Memory B cell (primary cell): ENCODE results near the gene FAM114A2.

Source experiments
- ATAC-seq: fragments of 150-1000 bp; cut with Tn5 transposase; 2 replicates; pipeline ENCODE4 v1.10.0; 2021; ENCODE audit warnings: low read depth, mild to moderate bottlenecking, moderate library complexity
- DNase-seq, 2 donors: peaks; one replicate each; pipeline ENCODE4 v3.0.0; 2022; ENCODE audit warnings: low spot score in 2 of 2
- H3K27ac Mint-ChIP-seq: one replicate; pipeline ENCODE4 v1.8.0; 2022; ENCODE audit warnings: mild to moderate bottlenecking, moderate library complexity, mixed read lengths
- H3K27me3 Mint-ChIP-seq: one replicate; pipeline ENCODE4 v1.8.0; 2022; ENCODE audit warnings: mixed read lengths
- H3K36me3 Mint-ChIP-seq: one replicate; pipeline ENCODE4 v1.8.0; 2022; ENCODE audit warnings: mild to moderate bottlenecking, mixed read lengths
- H3K4me1 Mint-ChIP-seq: one replicate; pipeline ENCODE4 v1.8.0; 2022; ENCODE audit warnings: mixed read lengths
- H3K4me3 Mint-ChIP-seq: one replicate; pipeline ENCODE4 v1.8.0; 2022; ENCODE audit warnings: mild to moderate bottlenecking, moderate library complexity, mixed read lengths
- H3K9me3 Mint-ChIP-seq: one replicate; pipeline ENCODE4 v1.8.0; 2022; ENCODE audit warnings: mixed read lengths

The FAM114A2 gene

GRCh38 chr5:153960269-153961215 lies 78.2 kb downstream of the FAM114A2 start:
- no peak for DNase-seq
- peaks cover 12% of the 10 kb centered on the region for H3K27me3 Mint-ChIP-seq
- H3K9me3 Mint-ChIP-seq, result no peaks in the 10 kb centered on the region
- H3K4me1 Mint-ChIP-seq, result peaks cover 3% of the 10 kb centered on the region
- no peak overlapping the region for H3K4me3 Mint-ChIP-seq
- no peak overlapping the region for H3K27ac Mint-ChIP-seq
- no peak for ATAC-seq
- no peaks in the 10 kb centered on the region for H3K36me3 Mint-ChIP-seq

GRCh38 chr5:153959134-153959957 lies 79.4 kb downstream of the FAM114A2 start:
- Mint-ChIP-seq H3K36me3 (no peaks in the 10 kb centered on the region), H3K27me3 (peaks cover 13% of the 10 kb centered on the region), H3K4me3 (no peak overlapping the region), H3K9me3 (no peaks in the 10 kb centered on the region), H3K4me1 (no peaks in the 10 kb centered on the region), H3K27ac (no peak overlapping the region)
- DNase-seq (no peak), ATAC-seq (no peak)

- Mint-ChIP-seq H3K4me3 (no peak overlapping the region), H3K4me1 (no peaks in the 10 kb centered on the region), H3K9me3 (no peaks in the 10 kb centered on the region), H3K36me3 (no peaks in the 10 kb centered on the region), H3K27ac (no peak overlapping the region), H3K27me3 (peaks cover 11% of the 10 kb centered on the region)
- ATAC-seq, result no peak
- no peak for DNase-seq
Measured at GRCh38 chr5:153957205-153957604, 81.5 kb downstream of the FAM114A2 start.

- Mint-ChIP-seq H3K9me3 (no peaks in the 10 kb centered on the region), H3K4me1 (no peaks in the 10 kb centered on the region), H3K27ac (no peak overlapping the region), H3K36me3 (no peaks in the 10 kb centered on the region), H3K27me3 (peaks cover 8% of the 10 kb centered on the region), H3K4me3 (no peak overlapping the region)
- no peak for ATAC-seq
- no peak for DNase-seq
Measured at GRCh38 chr5:153953411-153953810, 85.3 kb downstream of the FAM114A2 start.

- ATAC-seq (no peak), DNase-seq (no peak)
- Mint-ChIP-seq H3K27me3 (peaks cover 8% of the 10 kb centered on the region), H3K9me3 (no peaks in the 10 kb centered on the region), H3K27ac (no peak overlapping the region), H3K36me3 (no peaks in the 10 kb centered on the region), H3K4me1 (no peaks in the 10 kb centered on the region), H3K4me3 (no peak overlapping the region)
Measured at GRCh38 chr5:153952893-153953292, 85.8 kb downstream of the FAM114A2 start.

- no peak overlapping the region for H3K4me3 Mint-ChIP-seq
- peaks cover 8% of the 10 kb centered on the region for H3K27me3 Mint-ChIP-seq
- no peaks in the 10 kb centered on the region for H3K4me1 Mint-ChIP-seq
- no peaks in the 10 kb centered on the region for H3K9me3 Mint-ChIP-seq
- ATAC-seq (no peak), DNase-seq (no peak)
- H3K36me3 Mint-ChIP-seq, result peaks cover 1% of the 10 kb centered on the region
- no peak overlapping the region for H3K27ac Mint-ChIP-seq
Measured at GRCh38 chr5:153952057-153952456, 86.7 kb downstream of the FAM114A2 start.

GRCh38 chr5:153941265-153941664 lies 97.4 kb downstream of the FAM114A2 start:
- no peak for ATAC-seq
- H3K4me3 Mint-ChIP-seq, result no peak overlapping the region
- no peak overlapping the region for H3K27ac Mint-ChIP-seq
- peaks cover 25% of the 10 kb centered on the region for H3K9me3 Mint-ChIP-seq
- peaks cover 8% of the 10 kb centered on the region for H3K36me3 Mint-ChIP-seq
- no peaks in the 10 kb centered on the region for H3K4me1 Mint-ChIP-seq
- no peak for DNase-seq
- peaks cover 11% of the 10 kb centered on the region for H3K27me3 Mint-ChIP-seq
